GM12873 (cell line): Measurements from ENCODE around the gene ZNF664.

ENCODE experiments used
- TF ChIP-seq, protein P1 (sequence below): IDR thresholded peaks from 2 replicates; pipeline ENCODE4 v1.5.1; 2012; ENCODE audit warnings: low read depth, mild to moderate bottlenecking, moderate library complexity, low read length, control low read depth; ENCODE audit not compliant: insufficient read depth; ENCODE audit errors: missing control alignments

Gene ZNF664

DNA sequence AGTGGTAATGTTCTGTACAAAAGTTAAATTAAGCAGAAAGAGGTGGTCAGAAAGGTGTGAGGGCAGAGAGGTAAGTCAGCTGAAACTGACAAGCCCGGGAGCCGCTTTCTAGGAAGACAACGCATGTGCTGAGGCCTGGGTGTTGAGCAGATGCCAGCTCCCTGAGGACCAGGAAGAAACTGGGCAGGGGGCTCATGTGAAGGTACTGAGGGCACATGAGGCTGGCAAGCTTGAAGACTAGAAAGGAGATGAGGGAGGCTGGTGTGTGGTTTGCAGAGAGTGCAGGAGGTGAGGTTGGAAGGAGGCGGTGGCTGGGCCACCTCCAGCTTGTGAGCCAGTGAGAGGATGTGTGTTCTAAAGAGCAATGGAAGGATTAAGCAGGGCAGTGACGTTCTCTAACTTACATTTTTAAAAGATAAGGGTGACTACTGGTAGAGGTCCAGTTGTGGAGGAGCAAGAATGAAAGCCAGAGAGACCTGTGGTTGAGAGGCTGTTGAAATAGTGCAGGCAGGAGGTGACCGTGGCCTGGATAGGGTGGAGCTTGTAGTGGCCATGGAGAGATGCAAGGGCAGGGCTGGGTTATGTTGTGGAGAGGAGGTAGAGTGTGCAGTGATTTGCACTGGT, 29.1 kb downstream of the ZNF664 start:
- TF ChIP-seq, protein P1, sequence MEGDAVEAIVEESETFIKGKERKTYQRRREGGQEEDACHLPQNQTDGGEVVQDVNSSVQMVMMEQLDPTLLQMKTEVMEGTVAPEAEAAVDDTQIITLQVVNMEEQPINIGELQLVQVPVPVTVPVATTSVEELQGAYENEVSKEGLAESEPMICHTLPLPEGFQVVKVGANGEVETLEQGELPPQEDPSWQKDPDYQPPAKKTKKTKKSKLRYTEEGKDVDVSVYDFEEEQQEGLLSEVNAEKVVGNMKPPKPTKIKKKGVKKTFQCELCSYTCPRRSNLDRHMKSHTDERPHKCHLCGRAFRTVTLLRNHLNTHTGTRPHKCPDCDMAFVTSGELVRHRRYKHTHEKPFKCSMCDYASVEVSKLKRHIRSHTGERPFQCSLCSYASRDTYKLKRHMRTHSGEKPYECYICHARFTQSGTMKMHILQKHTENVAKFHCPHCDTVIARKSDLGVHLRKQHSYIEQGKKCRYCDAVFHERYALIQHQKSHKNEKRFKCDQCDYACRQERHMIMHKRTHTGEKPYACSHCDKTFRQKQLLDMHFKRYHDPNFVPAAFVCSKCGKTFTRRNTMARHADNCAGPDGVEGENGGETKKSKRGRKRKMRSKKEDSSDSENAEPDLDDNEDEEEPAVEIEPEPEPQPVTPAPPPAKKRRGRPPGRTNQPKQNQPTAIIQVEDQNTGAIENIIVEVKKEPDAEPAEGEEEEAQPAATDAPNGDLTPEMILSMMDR, result no peak

DNA sequence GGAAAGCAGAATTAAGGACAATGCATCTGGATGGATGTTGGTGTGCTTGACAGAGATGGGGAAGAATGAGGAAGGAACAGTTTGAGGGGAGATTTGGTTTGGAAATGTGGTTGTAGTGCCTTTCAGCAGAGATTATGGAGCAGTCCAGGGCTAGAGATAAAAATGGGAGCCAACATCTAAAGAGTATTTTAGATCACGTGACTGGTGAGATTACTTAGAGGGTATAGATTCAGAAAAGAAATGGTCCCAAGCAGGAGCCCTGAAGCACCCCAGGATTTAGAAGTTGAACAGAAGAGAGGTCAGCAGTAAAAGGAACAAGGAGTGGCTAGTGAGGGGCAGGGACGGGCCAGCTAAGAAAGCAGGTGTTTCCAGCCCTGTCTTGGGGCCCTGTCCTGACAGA, 29.6 kb downstream of the ZNF664 start:
- TF ChIP-seq, protein P1, result no peak

DNA sequence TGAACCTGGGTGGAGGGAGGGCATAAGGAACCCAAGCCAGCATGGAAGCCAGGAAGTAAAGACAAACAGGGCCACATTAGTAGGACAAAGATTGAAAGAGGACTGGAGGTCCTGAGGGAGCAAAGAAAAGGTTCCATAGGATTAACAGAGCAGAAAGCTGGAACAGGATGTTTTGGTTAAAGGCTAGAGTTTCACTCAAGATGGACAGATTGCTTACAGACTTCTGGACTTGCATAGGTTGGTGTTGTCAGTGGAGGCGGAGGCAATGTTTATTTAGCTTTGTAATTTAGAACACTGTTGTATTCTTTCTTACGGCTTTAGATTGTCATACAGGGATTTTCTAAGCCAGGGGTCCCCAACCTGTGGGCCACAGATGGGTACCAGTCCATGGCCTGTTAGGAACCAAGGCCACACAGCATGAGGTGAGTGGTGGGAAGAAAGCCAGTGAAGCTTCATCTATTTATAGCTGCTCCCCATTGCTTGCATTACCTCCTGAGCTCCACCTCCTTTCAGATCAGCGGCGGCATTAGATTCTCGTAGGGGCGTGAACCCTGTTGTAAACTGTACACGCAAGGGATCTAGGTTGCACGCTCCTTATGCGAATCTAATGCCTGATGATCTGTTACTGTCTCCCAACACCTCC, 31.3 kb downstream of the ZNF664 start:
- TF ChIP-seq, protein P1, result no peak

DNA sequence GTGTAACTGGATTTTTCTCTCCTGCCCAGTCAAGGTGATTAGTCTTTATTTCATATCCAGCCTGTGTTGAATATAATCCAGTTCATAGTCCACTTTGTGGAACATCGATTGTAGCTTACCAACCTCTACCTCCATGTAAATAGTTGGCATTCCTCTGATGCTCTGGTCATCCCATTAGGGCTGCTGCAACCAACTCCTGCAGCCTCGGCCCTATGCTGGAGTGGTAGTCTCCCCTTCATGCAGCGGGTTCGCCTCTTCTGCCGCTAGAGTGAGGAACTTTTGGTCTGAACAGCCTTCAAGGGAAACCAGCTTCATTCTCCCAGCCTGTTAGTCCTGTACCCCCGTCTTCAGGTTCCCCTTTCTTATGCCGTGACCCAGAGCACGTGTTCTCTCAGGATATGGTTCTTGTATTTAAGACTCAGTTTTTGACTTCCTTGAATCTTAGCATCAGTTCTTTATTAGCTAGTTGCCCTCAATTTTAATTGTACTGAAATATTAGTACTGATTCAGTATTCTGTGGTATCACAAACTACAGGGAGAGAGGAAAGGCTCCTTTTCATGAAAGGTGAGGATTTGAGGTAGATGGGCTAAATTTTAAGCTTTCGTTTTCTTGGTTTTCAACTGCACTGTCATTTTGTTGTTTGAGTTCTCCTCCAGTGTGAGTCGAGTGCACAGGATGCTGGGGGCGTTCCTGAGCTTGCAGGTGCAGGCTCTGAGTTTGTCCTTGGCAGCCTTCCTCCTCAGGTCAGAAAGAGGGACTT, 33.2 kb downstream of the ZNF664 start:
- TF ChIP-seq, protein P1, result no peak

DNA sequence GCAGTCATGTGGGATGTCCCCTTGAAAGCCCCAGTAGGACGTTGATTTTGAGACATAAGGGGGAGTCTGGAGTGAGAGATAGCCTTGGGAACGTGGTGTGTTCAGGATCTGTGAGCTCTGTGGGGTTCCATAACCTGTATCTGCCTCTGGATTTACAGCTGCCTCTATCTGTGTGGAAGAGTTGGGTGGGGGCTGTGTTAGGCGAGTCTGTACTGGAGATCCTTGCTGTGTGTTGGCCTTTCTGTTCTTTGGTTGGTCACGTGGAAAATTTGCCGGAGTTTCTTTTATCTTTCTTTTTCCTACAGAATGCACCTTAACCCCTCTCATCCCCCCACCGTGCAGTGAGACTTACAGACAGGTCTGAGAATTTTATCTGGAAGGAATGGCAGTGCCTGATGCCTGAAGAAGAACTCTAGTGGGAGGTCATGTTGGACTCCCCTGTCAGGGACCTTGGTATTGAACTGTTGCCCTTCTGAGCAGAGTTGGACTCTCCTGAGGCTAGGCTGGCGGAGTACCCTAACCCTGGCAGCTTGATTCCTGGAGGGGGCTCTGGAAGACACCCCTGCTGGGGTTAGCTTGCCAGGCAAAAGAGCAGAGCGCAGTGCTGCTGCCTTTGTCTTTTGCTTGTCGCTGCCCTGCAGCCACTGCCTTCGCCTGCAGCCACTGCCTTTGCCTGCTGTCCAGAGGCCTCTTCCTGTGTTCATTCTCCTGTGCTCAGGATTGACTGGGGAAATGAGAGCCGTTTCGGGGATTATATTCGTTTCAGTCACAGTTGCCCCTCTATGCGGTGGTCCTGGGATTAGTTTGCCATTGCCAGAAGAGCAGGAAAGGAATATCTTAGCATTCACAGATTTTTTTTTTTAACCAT, 34.1 kb downstream of the ZNF664 start:
- TF ChIP-seq, protein P1, result no peak

DNA sequence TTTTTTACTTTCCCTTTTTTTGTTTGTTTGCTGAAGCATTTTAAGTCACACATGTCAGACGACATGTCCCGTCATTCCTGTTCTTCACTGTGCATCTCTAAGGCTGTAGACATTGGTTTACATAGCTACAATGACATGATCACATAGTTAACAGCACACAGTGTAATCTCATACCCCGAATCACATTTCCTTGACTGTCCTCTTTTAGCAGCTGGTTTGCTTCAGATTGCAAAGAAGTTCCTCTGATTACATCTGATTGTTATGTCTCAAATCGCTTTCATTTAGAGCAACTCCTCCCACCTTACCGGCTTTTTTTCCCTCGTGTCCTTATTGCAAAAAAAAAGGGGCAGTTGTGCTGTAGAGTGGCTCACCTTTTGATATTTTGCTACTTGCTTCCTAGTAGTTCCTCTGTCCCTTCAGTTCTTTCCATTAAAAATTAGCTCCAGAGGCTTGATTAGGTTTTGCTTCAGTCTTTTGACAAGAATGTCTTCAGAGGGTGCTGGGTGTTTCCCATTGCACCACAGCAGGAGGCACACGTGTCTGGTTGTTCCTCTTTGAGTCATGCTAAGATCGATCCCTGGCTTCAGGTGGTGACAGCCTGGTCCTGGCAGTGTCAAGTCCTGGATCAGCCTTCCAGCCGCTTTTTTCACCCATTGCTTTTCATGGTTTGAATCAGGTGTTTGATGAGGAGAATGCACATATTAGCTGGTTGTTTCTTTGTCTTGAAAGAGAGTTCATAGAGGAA, 35.0 kb downstream of the ZNF664 start:
- TF ChIP-seq, protein P1, result no peak
